ENCODE measurements around the gene NOS3. TPM values are rescaled to one million over a fixed set of nuclear protein-coding genes. Genes with fewer than 3 reads are reported as not detected.

Gene NOS3
- total and polyA plus RNA-seq, 9 of the 15 experiments (the other 6 are each of a cell fraction or from before 2014, with no cell fraction given) = 1.1 to 121 (median 23.6) TPM

GRCh38 chr7:150975536-150976319, 15.1 kb upstream of the NOS3 start (continued):
- TF ChIP-seq ZNF609 (CRISPR knock-in tag; IDR thresholded peaks at IDR 0.05; ENCODE audit: borderline replicate concordance) = no peak
- TF ChIP-seq ARID3A (IDR thresholded peaks at IDR 0.05; ENCODE audit: borderline replicate concordance, low read depth, low read length) = no peak
- TF ChIP-seq CC2D1A (IDR thresholded peaks at IDR 0.05) = no peak
- TF ChIP-seq ZC3H11A (IDR thresholded peaks at IDR 0.05; ENCODE audit: low read depth, low read length) = no peak
- peak; percentile 13 for TF ChIP-seq PHF20 (IDR thresholded peaks at IDR 0.05; ENCODE audit: partially characterized antibody)
- TF ChIP-seq FIP1L1 (IDR thresholded peaks at IDR 0.05; ENCODE audit: low read depth, low read length, poor library complexity, severe bottlenecking) = no peak
- no peak for TF ChIP-seq TAF9B (IDR thresholded peaks at IDR 0.05; ENCODE audit: partially characterized antibody)
- TF ChIP-seq GTF2B (IDR thresholded peaks at IDR 0.05; ENCODE audit: extremely low read depth, insufficient read length) = no peak
- no peak for TF ChIP-seq TEAD1 (CRISPR knock-in tag; IDR thresholded peaks at IDR 0.05)
- TF ChIP-seq HMG20A (CRISPR knock-in tag; conservative IDR thresholded peaks at IDR 0.05) = no peak
- no peak for TF ChIP-seq MYNN (IDR thresholded peaks at IDR 0.05)
- TF ChIP-seq MYNN (CRISPR knock-in tag; IDR thresholded peaks at IDR 0.05) = 0 out of 2 replicates have a peak, but pooled peaks have one; percentile 8
- TF ChIP-seq ZFP30 (CRISPR knock-in tag; IDR thresholded peaks at IDR 0.05; ENCODE audit: borderline replicate concordance) = no peak

Data from K562 (cell line).